Mesendoderm (in vitro differentiated cells): ENCODE results near the gene TNK1.
"Not testable (repeated sequence)": the region's sequence is repeated elsewhere in the genome, so short reads cannot be mapped to it uniquely, and the experiment has no call there.

ENCODE experiments used
- DNase-seq: peaks from one replicate; pipeline ENCODE4 v3.0.0; 2013
- H2AK5ac ChIP-seq: 2 replicates; pipeline ENCODE4 v1.6.1; 2013; ENCODE audit warnings: low read length, inconsistent platforms
- H2BK120ac ChIP-seq: 2 replicates; pipeline ENCODE4 v1.6.1; 2013; ENCODE audit warnings: low read depth, mild to moderate bottlenecking, low read length, moderate library complexity, mixed read lengths
- H2BK15ac ChIP-seq: replicated peaks from 2 replicates; pipeline ENCODE4 v1.6.1; 2013; ENCODE audit warnings: low read depth, mild to moderate bottlenecking, moderate library complexity
- H2BK5ac ChIP-seq: 2 replicates; pipeline ENCODE4 v1.6.1; 2013; ENCODE audit warnings: low read length, inconsistent platforms
- H3K18ac ChIP-seq: 2 replicates; pipeline ENCODE4 v1.6.1; 2013; ENCODE audit warnings: mild to moderate bottlenecking, low read length, mixed read lengths
- H3K23ac ChIP-seq: one replicate; pipeline ENCODE4 v1.6.1; 2013; ENCODE audit warnings: low read length
- H3K27ac ChIP-seq: 2 replicates; pipeline ENCODE4 v1.5.1; 2013; ENCODE audit warnings: low read depth, mild to moderate bottlenecking, inconsistent platforms, low read length, moderate library complexity
- H3K27me3 ChIP-seq: 2 replicates; pipeline ENCODE4 v1.6.1; 2013; ENCODE audit warnings: low read length, control low read depth, mild to moderate bottlenecking, inconsistent platforms; ENCODE audit not compliant: insufficient read depth, poor library complexity
- H3K36me3 ChIP-seq: 2 replicates; pipeline ENCODE4 v1.6.1; 2013; ENCODE audit warnings: low read length, inconsistent platforms; ENCODE audit not compliant: control insufficient read depth, insufficient read depth
- H3K4ac ChIP-seq: one replicate; pipeline ENCODE4 v1.6.1; 2013; ENCODE audit warnings: low read depth, mild to moderate bottlenecking, low read length, moderate library complexity
- H3K4me1 ChIP-seq: 2 replicates; pipeline ENCODE4 v1.6.1; 2013; ENCODE audit warnings: low read depth, low read length, inconsistent platforms; ENCODE audit not compliant: control insufficient read depth
- H3K4me2 ChIP-seq: 2 replicates; pipeline ENCODE4 v1.6.1; 2013; ENCODE audit warnings: low read length
- H3K4me3 ChIP-seq: 2 replicates; pipeline ENCODE4 v1.5.1; 2013; ENCODE audit warnings: mild to moderate bottlenecking, low read length
- H3K56ac ChIP-seq: one replicate; pipeline ENCODE4 v1.6.1; 2013; ENCODE audit warnings: low read length
- H3K79me1 ChIP-seq: 2 replicates; pipeline ENCODE4 v1.6.1; 2013; ENCODE audit warnings: low read length, inconsistent platforms
- H3K79me2 ChIP-seq: 2 replicates; pipeline ENCODE4 v1.6.1; 2013; ENCODE audit warnings: mild to moderate bottlenecking, low read length; ENCODE audit not compliant: control insufficient read depth, insufficient read depth
- H3K9ac ChIP-seq: 2 replicates; pipeline ENCODE4 v1.6.1; 2013; ENCODE audit warnings: low read length, inconsistent platforms
- H4K5ac ChIP-seq: one replicate; pipeline ENCODE4 v1.6.1; 2013; ENCODE audit warnings: low read length
- H4K8ac ChIP-seq: one replicate; pipeline ENCODE4 v1.6.1; 2013; ENCODE audit warnings: low read depth, mild to moderate bottlenecking, control low read depth, low read length, moderate library complexity
- WGBS: extraction: QIAGEN DNeasy Blood & Tissue Kit; methylation state at CpG from one replicate; pipeline ENCODE4 v1.1.7; 2013; ENCODE audit warnings: low lambda C conversion rate, missing lambda C conversion rate; ENCODE audit not compliant: insufficient coverage; ENCODE audit errors: extremely low coverage; 5-methylcytosine and 5-hydroxymethylcytosine counted together

TNK1 gene

GRCh38 chr17:7336240-7337175 is 44.4 kb upstream of the TNK1 start, which contains the start of gene ACAP1:
ACAP1 (plus strand) TSS chr17:7336529; CDS start chr17:7336735, 206 bp downstream.
- H3K27ac ChIP-seq = peak within 1 kb of the TSS; percentile 38
- H3K36me3 ChIP-seq = no peaks in the 10 kb centered on the region
- WGBS = no CpG with 5 or more reads among the region's 17 CpGs
- H2BK5ac ChIP-seq = peak within 1 kb of the TSS; percentile 43
- no peak within 1 kb of the TSS for H3K23ac ChIP-seq
- H3K27me3 ChIP-seq = no peaks in the 10 kb centered on the region
- H4K8ac ChIP-seq = no peak within 1 kb of the TSS
- no peak within 1 kb of the TSS for H2AK5ac ChIP-seq
- H2BK120ac ChIP-seq = no peak within 1 kb of the TSS
- no peak within 1 kb of the TSS for H4K5ac ChIP-seq
- peak within 1 kb of the TSS; percentile 73 for H3K56ac ChIP-seq
- no peak within 1 kb of the TSS for H3K4me3 ChIP-seq
- H3K18ac ChIP-seq = peak within 1 kb of the TSS; percentile 3
- no peak within 1 kb of the TSS for H2BK15ac ChIP-seq
- H3K79me2 ChIP-seq = no peaks in the 10 kb centered on the region
- peak within 1 kb of the TSS; percentile 51 for H3K9ac ChIP-seq
- no peaks in the 10 kb centered on the region for H3K79me1 ChIP-seq
- peak within 1 kb of the TSS; percentile 13 for H3K4me2 ChIP-seq
- peak; percentile 61 for DNase-seq
- H3K4ac ChIP-seq = no peak within 1 kb of the TSS
- H3K4me1 ChIP-seq = peaks cover 5% of the 10 kb centered on the region

GRCh38 chr17:7337600-7337999 is 43.3 kb upstream of the TNK1 start:
- H3K4me1 ChIP-seq, H4K8ac ChIP-seq, H3K4me2 ChIP-seq, H3K4me3 ChIP-seq, H3K27ac ChIP-seq, H3K27me3 ChIP-seq, H3K79me1 ChIP-seq, H2BK15ac ChIP-seq, H3K23ac ChIP-seq, H3K79me2 ChIP-seq, H2BK5ac ChIP-seq, H2BK120ac ChIP-seq, DNase-seq, H3K18ac ChIP-seq, H3K9ac ChIP-seq, H4K5ac ChIP-seq, H2AK5ac ChIP-seq, H3K4ac ChIP-seq, H3K36me3 ChIP-seq: not testable (repeated sequence)
- H3K56ac ChIP-seq = peak overlapping the region; percentile 34
- no CpG with 5 or more reads among the region's 7 CpGs for WGBS

- Histone ChIP-seq H3K18ac (no peak overlapping the region), H3K4ac (no peak overlapping the region), H2BK15ac (no peak overlapping the region), H3K36me3 (no peaks in the 10 kb centered on the region), H3K4me1 (peaks cover 5% of the 10 kb centered on the region), H3K23ac (no peak overlapping the region), H3K9ac (no peak overlapping the region), H4K8ac (no peak overlapping the region), H3K4me3 (no peak overlapping the region), H3K56ac (no peak overlapping the region), H2BK5ac (no peak overlapping the region), H4K5ac (no peak overlapping the region), H2BK120ac (no peak overlapping the region), H3K79me1 (no peaks in the 10 kb centered on the region), H3K4me2 (no peak overlapping the region), H3K79me2 (no peaks in the 10 kb centered on the region), H3K27me3 (no peaks in the 10 kb centered on the region), H3K27ac (no peak overlapping the region), H2AK5ac (no peak overlapping the region)
- no CpG with 5 or more reads among the region's 2 CpGs for WGBS
- no peak for DNase-seq
Measured at GRCh38 chr17:7340179-7340578, 40.7 kb upstream of the TNK1 start.

- Histone ChIP-seq H3K4ac (no peak overlapping the region), H2BK120ac (no peak overlapping the region), H3K4me2 (no peak overlapping the region), H2BK5ac (no peak overlapping the region), H3K4me1 (peaks cover under 1% of the 10 kb centered on the region), H3K27ac (no peak overlapping the region), H3K4me3 (no peak overlapping the region), H3K79me2 (no peaks in the 10 kb centered on the region), H2AK5ac (no peak overlapping the region), H3K56ac (no peak overlapping the region), H3K9ac (no peak overlapping the region), H2BK15ac (no peak overlapping the region), H4K8ac (no peak overlapping the region), H4K5ac (no peak overlapping the region), H3K23ac (no peak overlapping the region), H3K36me3 (no peaks in the 10 kb centered on the region), H3K79me1 (no peaks in the 10 kb centered on the region), H3K27me3 (no peaks in the 10 kb centered on the region), H3K18ac (no peak overlapping the region)
- no peak for DNase-seq
- WGBS = no CpG with 5 or more reads among the region's 13 CpGs
Measured at GRCh38 chr17:7341842-7342241, 39.0 kb upstream of the TNK1 start.

GRCh38 chr17:7343250-7343649 is 37.6 kb upstream of the TNK1 start:
- Histone ChIP-seq H3K23ac (no peak overlapping the region), H2BK120ac (no peak overlapping the region), H3K36me3 (no peaks in the 10 kb centered on the region), H3K56ac (no peak overlapping the region), H3K18ac (no peak overlapping the region), H3K4me3 (no peak overlapping the region), H3K27ac (no peak overlapping the region), H3K9ac (no peak overlapping the region), H2BK15ac (no peak overlapping the region), H3K4me1 (no peaks in the 10 kb centered on the region), H3K79me2 (no peaks in the 10 kb centered on the region), H4K5ac (no peak overlapping the region), H3K79me1 (no peaks in the 10 kb centered on the region), H4K8ac (no peak overlapping the region), H3K4me2 (no peak overlapping the region), H3K27me3 (no peaks in the 10 kb centered on the region), H2AK5ac (no peak overlapping the region), H2BK5ac (no peak overlapping the region), H3K4ac (no peak overlapping the region)
- no CpG with 5 or more reads among the region's 15 CpGs for WGBS
- no peak for DNase-seq
